Brain microvascular endothelial cell (primary cell): ENCODE measurements around the gene CEP89.
"Not testable (repeated sequence)": the region's sequence is repeated elsewhere in the genome, so short reads cannot be mapped to it uniquely, and the experiment has no call there.

ENCODE experiments used
- DNase-seq: peaks from one replicate; pipeline ENCODE4 v3.0.0-alpha.2; 2020
- H3K27ac ChIP-seq: fragments of 250-450 bp; sonication (Bioruptor Pico); 2 replicates; pipeline ENCODE4 v1.5.1; 2020; ENCODE audit warnings: mild to moderate bottlenecking, moderate library complexity
- H3K27me3 ChIP-seq: fragments of 250-450 bp; sonication (Bioruptor Pico); replicated peaks from 2 replicates; pipeline ENCODE4 v1.5.1; 2020; ENCODE audit warnings: mild to moderate bottlenecking
- H3K36me3 ChIP-seq: fragments of 250-450 bp; sonication (Bioruptor Pico); replicated peaks from 2 replicates; pipeline ENCODE4 v1.5.1; 2020; ENCODE audit warnings: mild to moderate bottlenecking
- H3K4me3 ChIP-seq: 2 replicates; pipeline ENCODE4 v1.5.1; 2011; ENCODE audit warnings: low read depth, mild to moderate bottlenecking, control low read depth, low read length, moderate library complexity
- in situ Hi-C: cut with HindIII; loops from 2 replicates; pipeline ENCODE4 v1.10.0; 2017; ENCODE audit warnings: low sequenced_read_pairs, low pct_ligation_motif_present
- TF ChIP-seq, protein P1 (sequence below): IDR thresholded peaks from 2 replicates; pipeline ENCODE4 v1.5.1; 2011; ENCODE audit warnings: low read depth, mild to moderate bottlenecking, moderate library complexity, low read length, control low read depth, inconsistent platforms; ENCODE audit errors: missing control alignments

CEP89 gene

GRCh38 chr19:32869966-32870573 lies 101.7 kb downstream of the CEP89 start:
- H3K4me3 ChIP-seq, result no peak overlapping the region
- in situ Hi-C loops, result no loop called here
- DNase-seq, result no peak
- no peak overlapping the region for H3K27ac ChIP-seq
- no peaks in the 10 kb centered on the region for H3K36me3 ChIP-seq
- H3K27me3 ChIP-seq, result no peaks in the 10 kb centered on the region
- TF ChIP-seq, protein P1, sequence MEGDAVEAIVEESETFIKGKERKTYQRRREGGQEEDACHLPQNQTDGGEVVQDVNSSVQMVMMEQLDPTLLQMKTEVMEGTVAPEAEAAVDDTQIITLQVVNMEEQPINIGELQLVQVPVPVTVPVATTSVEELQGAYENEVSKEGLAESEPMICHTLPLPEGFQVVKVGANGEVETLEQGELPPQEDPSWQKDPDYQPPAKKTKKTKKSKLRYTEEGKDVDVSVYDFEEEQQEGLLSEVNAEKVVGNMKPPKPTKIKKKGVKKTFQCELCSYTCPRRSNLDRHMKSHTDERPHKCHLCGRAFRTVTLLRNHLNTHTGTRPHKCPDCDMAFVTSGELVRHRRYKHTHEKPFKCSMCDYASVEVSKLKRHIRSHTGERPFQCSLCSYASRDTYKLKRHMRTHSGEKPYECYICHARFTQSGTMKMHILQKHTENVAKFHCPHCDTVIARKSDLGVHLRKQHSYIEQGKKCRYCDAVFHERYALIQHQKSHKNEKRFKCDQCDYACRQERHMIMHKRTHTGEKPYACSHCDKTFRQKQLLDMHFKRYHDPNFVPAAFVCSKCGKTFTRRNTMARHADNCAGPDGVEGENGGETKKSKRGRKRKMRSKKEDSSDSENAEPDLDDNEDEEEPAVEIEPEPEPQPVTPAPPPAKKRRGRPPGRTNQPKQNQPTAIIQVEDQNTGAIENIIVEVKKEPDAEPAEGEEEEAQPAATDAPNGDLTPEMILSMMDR, result no peak

GRCh38 chr19:32869369-32869965 lies 102.3 kb downstream of the CEP89 start, which contains the start of gene SLC7A9:
SLC7A9 (minus strand) TSS chr19:32869767; CDS start chr19:32868534, 1,233 bp downstream.
- H3K4me3 ChIP-seq, result no peak within 1 kb of the TSS
- no peak for DNase-seq
- no peak within 1 kb of the TSS for H3K27ac ChIP-seq
- in situ Hi-C loops, result no loop called here
- H3K27me3 ChIP-seq, result no peaks in the 10 kb centered on the region
- TF ChIP-seq, protein P1, result no peak
- H3K36me3 ChIP-seq, result no peaks in the 10 kb centered on the region

GRCh38 chr19:32868206-32868950 lies 103.4 kb downstream of the CEP89 start:
- TF ChIP-seq, protein P1, result no peak
- DNase-seq, result no peak
- in situ Hi-C loops, result no loop called here
- no peaks in the 10 kb centered on the region for H3K36me3 ChIP-seq
- no peak overlapping the region for H3K27ac ChIP-seq
- no peaks in the 10 kb centered on the region for H3K27me3 ChIP-seq
- H3K4me3 ChIP-seq, result no peak overlapping the region

DNA sequence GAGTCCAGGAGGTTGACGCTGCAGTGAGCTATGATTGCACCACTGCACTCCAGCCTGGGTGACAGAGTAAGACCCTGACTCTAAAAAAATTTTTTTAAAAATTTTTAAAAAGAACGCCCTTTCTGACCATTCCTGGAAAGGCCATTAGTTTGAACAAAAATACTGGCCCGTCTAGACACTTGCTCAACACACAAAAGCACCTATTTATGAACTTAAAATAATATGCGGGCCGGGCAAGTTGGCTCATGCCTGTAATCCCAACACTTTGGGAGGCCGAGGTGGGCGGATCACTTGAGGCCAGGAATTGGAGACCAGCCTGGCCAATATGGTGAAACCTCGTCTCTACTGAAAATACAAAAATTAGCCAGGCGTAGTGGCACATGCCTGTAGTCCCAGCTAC lies 104.3 kb downstream of the CEP89 start:
- H3K36me3 ChIP-seq, H3K27me3 ChIP-seq, DNase-seq, H3K27ac ChIP-seq, in situ Hi-C loops, H3K4me3 ChIP-seq: not testable (repeated sequence)

DNA sequence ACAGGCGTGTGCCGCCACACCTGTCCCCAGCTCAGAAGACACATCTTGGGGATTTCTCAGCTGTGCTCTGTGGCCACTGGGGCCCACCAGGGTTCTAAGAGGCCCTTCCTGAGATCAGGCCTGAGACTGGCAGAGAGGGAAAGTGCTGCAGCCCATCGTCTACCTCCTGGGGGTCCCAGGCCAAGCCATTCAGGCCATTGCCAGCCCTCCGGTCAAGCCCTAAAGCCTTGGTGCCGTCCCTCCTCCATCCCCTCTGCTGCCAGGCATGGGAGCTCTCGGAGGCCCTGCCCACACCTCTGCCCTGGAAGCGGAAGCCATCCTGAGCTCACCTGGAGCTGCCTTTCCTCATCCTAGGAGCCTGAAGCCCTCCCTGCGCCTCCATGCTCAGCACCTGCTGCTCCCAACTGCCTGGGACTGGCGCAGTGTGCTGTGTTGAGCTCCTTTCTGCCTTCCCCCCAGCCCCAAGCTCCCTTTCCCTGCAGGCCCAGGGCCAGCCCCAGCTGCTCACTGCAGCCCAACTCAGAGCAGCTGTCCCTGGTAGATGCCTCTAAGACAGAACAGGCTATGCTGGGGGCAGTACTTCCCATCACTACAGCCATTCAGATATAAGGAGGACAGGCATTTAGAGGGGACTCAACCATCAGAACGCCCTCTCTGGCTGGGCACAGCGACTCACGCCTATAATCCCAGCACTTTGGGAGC lies 105.0 kb downstream of the CEP89 start:
- no peak for DNase-seq
- Histone ChIP-seq H3K4me3 (no peak overlapping the region), H3K27me3 (no peaks in the 10 kb centered on the region), H3K27ac (no peak overlapping the region), H3K36me3 (no peaks in the 10 kb centered on the region)
- in situ Hi-C loops, result no loop called here
- TF ChIP-seq, protein P1, result no peak

DNA sequence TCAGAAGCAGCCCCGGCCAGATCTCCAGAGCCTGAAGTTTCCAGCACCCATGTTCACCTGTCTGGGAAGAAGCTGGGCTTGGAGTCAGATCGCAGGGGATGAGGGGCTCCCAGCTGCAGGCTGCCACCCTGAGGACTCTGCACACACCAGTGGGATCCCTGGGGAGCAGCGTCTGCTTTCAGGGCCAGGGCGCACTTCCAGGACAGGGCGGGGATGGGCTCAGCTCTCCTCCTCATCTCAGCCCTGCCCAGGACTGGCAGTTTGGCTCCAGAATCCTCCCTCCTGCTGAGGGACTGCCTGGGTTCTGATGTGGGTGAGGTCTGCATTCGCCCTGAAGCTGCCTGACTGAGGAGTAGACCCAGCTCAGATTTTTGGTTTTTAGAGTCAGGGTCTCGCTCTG lies 105.7 kb downstream of the CEP89 start:
- no peaks in the 10 kb centered on the region for H3K36me3 ChIP-seq
- no peaks in the 10 kb centered on the region for H3K27me3 ChIP-seq
- H3K4me3 ChIP-seq, result no peak overlapping the region
- H3K27ac ChIP-seq, result no peak overlapping the region
- no peak for DNase-seq
- TF ChIP-seq, protein P1, result no peak
- in situ Hi-C loops, result no loop called here
